ENCODE results near the gene SLCO4A1.

- TF ChIP-seq POU6F1 (CRISPR knock-in tag; IDR thresholded peaks at IDR 0.05; ENCODE audit: borderline replicate concordance, low read depth): no peak
- no peak for TF ChIP-seq ESRRG (CRISPR knock-in tag; IDR thresholded peaks at IDR 0.05)
- TF ChIP-seq RARB (CRISPR knock-in tag; IDR thresholded peaks at IDR 0.05): no peak
- no peak for TF ChIP-seq SNAI2 (CRISPR knock-in tag; IDR thresholded peaks at IDR 0.05)
- TF ChIP-seq CREB5 (CRISPR knock-in tag; IDR thresholded peaks at IDR 0.05; ENCODE audit: low read depth): no peak
- no peak for TF ChIP-seq TSHZ2 (CRISPR knock-in tag; IDR thresholded peaks at IDR 0.05)
- no peak for TF ChIP-seq PPARA (CRISPR knock-in tag; IDR thresholded peaks at IDR 0.05; ENCODE audit: borderline replicate concordance)
- no peak for TF ChIP-seq ZFP30 (CRISPR knock-in tag; IDR thresholded peaks at IDR 0.05)
- no peak for TF ChIP-seq OSR1 (CRISPR knock-in tag; IDR thresholded peaks at IDR 0.05)
Measured at GRCh38 chr20:62714799-62715198, 72.5 kb downstream of the SLCO4A1 start.
